SU-DHL-6 (cell line): Measurements from ENCODE around the gene CFAP54.

ENCODE experiments used
- CTCF ChIP-seq: fragments of 200-600 bp; sonication (generic); IDR thresholded peaks from one replicate; pipeline ENCODE4 v1.5.1; 2017; ENCODE audit warnings: antibody characterized with exemption, mild to moderate bottlenecking, low read length, moderate library complexity; ENCODE audit not compliant: insufficient read depth, poor library complexity, severe bottlenecking
- EZH2phosphoT487 ChIP-seq: fragments of 200-600 bp; sonication (generic), shearing (Covaris generic); conservative IDR thresholded peaks from 2 replicates; pipeline ENCODE4 v1.6.1; 2018; ENCODE audit warnings: mild to moderate bottlenecking, antibody characterized with exemption, low read length, moderate library complexity, mixed read lengths

GRCh38 chr12:96448300-96448699, 41.1 kb upstream of the CFAP54 start:
- no peak for TF ChIP-seq CTCF
- no peak for TF ChIP-seq EZH2phosphoT487
